Stomach (tissue), 4 donors: ENCODE results near the gene SPIN1.

Source experiments
- CTCF ChIP-seq, 7 experiments: fragments of 450-650 bp in 4 of 7; fragments of 200-600 bp in 3 of 7; sonication (generic) in 3 of 7; IDR thresholded peaks; one replicate each; pipeline ENCODE4 v1.5.1; 2016 to 2019; ENCODE audit warnings: antibody characterized with exemption in 7 of 7, control low read depth in 2 of 7, mild to moderate bottlenecking in 1 of 7
- EP300 ChIP-seq: sonication (generic); formaldehyde crosslinking; IDR thresholded peaks from one replicate; pipeline ENCODE4 v1.6.1; 2017; ENCODE audit warnings: antibody characterized with exemption
- POLR2A ChIP-seq, 4 donors: fragments of 450-650 bp; IDR thresholded peaks; one replicate each; pipeline ENCODE4 v1.6.1; 2016; ENCODE audit warnings: antibody characterized with exemption in 4 of 4, control low read depth in 2 of 4, mild to moderate bottlenecking in 1 of 4, moderate library complexity in 1 of 4
- POLR2AphosphoS5 ChIP-seq, 3 donors: sonication (generic); formaldehyde crosslinking; IDR thresholded peaks; one replicate each; pipeline ENCODE4 v1.6.1; 2016; ENCODE audit warnings: antibody characterized with exemption in 3 of 3

GRCh38 chr9:88403340-88403739 lies 15.1 kb downstream of the SPIN1 start:
- TF ChIP-seq CTCF (IDR thresholded peaks at IDR 0.05): no peak
- TF ChIP-seq EP300: no peak
- no peak for TF ChIP-seq POLR2AphosphoS5 (IDR thresholded peaks at IDR 0.05)
- no peak for TF ChIP-seq POLR2A (IDR thresholded peaks at IDR 0.05)
